Esophagus squamous epithelium (tissue), 4 donors: ENCODE results near the gene DUSP7.
"Not testable (repeated sequence)": the region's sequence is repeated elsewhere in the genome, so short reads cannot be mapped to it uniquely, and the experiment has no call there.

ENCODE experiments used
- POLR2A ChIP-seq, 4 donors: fragments of 450-650 bp; IDR thresholded peaks; one replicate each; pipeline ENCODE4 v1.6.1; 2017; ENCODE audit warnings: antibody characterized with exemption in 4 of 4, mild to moderate bottlenecking in 4 of 4, moderate library complexity in 3 of 4
- TF ChIP-seq, protein P1 (sequence below), 6 experiments: fragments of 450-650 bp in 4 of 6; fragments of 200-600 bp in 2 of 6; sonication (generic) in 2 of 6; IDR thresholded peaks; one replicate each; pipeline ENCODE4 v1.5.1; 2016 to 2019; ENCODE audit warnings: antibody characterized with exemption in 6 of 6, mild to moderate bottlenecking in 4 of 6, moderate library complexity in 4 of 6

DNA sequence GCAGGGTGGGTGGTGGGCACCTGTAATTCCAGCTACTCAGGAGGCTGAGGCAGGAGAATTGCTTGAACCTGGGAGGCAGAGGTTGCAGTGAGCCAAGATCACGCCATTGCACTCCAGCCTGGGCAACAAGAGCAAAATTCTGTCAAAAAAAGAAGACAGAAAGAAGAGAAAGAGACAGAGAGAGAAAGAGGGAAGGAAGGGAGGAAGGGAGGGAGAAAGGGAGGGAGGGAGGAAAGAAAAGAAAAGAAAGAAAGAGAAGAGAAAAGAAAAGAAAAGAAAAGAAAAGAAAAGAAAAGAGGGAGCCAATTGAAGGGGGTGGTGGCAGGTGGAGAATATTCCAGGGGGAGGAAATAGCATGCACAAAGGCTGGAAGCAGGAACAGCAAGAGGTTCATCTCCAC lies 13.3 kb downstream of the DUSP7 start:
- TF ChIP-seq, protein P1, sequence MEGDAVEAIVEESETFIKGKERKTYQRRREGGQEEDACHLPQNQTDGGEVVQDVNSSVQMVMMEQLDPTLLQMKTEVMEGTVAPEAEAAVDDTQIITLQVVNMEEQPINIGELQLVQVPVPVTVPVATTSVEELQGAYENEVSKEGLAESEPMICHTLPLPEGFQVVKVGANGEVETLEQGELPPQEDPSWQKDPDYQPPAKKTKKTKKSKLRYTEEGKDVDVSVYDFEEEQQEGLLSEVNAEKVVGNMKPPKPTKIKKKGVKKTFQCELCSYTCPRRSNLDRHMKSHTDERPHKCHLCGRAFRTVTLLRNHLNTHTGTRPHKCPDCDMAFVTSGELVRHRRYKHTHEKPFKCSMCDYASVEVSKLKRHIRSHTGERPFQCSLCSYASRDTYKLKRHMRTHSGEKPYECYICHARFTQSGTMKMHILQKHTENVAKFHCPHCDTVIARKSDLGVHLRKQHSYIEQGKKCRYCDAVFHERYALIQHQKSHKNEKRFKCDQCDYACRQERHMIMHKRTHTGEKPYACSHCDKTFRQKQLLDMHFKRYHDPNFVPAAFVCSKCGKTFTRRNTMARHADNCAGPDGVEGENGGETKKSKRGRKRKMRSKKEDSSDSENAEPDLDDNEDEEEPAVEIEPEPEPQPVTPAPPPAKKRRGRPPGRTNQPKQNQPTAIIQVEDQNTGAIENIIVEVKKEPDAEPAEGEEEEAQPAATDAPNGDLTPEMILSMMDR (IDR thresholded peaks at IDR 0.05) = not testable (repeated sequence)
- not testable (repeated sequence) for TF ChIP-seq POLR2A (IDR thresholded peaks at IDR 0.05)
